MM.1S (cell line): ENCODE results near the gene CRY2.

Source experiments
- EZH2 ChIP-seq: fragments of 300-600 bp; sonication (generic); optimal IDR thresholded peaks from 2 replicates; pipeline ENCODE3; 2017; ENCODE audit warnings: low read depth, mild to moderate bottlenecking, antibody characterized with exemption, low read length, mixed read lengths
- TF ChIP-seq, protein P1 (sequence below): fragments of 300-600 bp; sonication (generic); IDR thresholded peaks from 2 replicates; pipeline ENCODE4 v1.5.1; 2016; ENCODE audit warnings: antibody characterized with exemption, low read length, mixed read lengths

GRCh38 chr11:45880772-45881570 is 33.7 kb downstream of the CRY2 start:
- TF ChIP-seq, protein P1, sequence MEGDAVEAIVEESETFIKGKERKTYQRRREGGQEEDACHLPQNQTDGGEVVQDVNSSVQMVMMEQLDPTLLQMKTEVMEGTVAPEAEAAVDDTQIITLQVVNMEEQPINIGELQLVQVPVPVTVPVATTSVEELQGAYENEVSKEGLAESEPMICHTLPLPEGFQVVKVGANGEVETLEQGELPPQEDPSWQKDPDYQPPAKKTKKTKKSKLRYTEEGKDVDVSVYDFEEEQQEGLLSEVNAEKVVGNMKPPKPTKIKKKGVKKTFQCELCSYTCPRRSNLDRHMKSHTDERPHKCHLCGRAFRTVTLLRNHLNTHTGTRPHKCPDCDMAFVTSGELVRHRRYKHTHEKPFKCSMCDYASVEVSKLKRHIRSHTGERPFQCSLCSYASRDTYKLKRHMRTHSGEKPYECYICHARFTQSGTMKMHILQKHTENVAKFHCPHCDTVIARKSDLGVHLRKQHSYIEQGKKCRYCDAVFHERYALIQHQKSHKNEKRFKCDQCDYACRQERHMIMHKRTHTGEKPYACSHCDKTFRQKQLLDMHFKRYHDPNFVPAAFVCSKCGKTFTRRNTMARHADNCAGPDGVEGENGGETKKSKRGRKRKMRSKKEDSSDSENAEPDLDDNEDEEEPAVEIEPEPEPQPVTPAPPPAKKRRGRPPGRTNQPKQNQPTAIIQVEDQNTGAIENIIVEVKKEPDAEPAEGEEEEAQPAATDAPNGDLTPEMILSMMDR, result no peak
- no peak for TF ChIP-seq EZH2
